SK-N-SH (cell line): ENCODE measurements around the gene ATP1A1. TPM values are rescaled to one million over a fixed set of nuclear protein-coding genes. Genes with fewer than 3 reads are reported as not detected.

Experiments
- CTCF ChIA-PET: fragments of 300-600, 350-600 bp; formaldehyde crosslinking; extraction: SDS; loops from one replicate; lab custom pipeline; 2021; lab: Yijun Ruan, JAX
- POLR2A ChIA-PET: fragments of 350-600 bp; sonication (Branson Sonifier 250); formaldehyde crosslinking; extraction: SDS; loops from one replicate; lab custom pipeline; 2020; ENCODE audit warnings: antibody characterized with exemption, inconsistent platforms; lab: Yijun Ruan, JAX
- DNase-seq: peaks from one replicate; pipeline ENCODE4 v3.0.0; 2012
- H2AFZ ChIP-seq: fragments of 200-600 bp; sonication (generic); 2 replicates; pipeline ENCODE4 v1.8.1; 2016; ENCODE audit warnings: antibody characterized with exemption, mild to moderate bottlenecking, low read depth
- H3F3A ChIP-seq: fragments of 200-600 bp; sonication (generic); replicated peaks from 2 replicates; pipeline ENCODE3; 2016; ENCODE audit warnings: antibody characterized with exemption, mild to moderate bottlenecking; ENCODE audit not compliant: insufficient read depth
- H3K27ac ChIP-seq, 2 experiments: fragments of 200-500 bp in 1 of 2; fragments of 200-600 bp in 1 of 2; sonication (Bioruptor generic) in 1 of 2; sonication (generic), shearing (Covaris generic) in 1 of 2; 2 replicates each; pipeline versions ENCODE4 v1.5.1 to v1.6.1; 2014 to 2016; ENCODE audit warnings: low read depth in 2 of 2, inconsistent platforms in 1 of 2, low read length in 1 of 2, mild to moderate bottlenecking in 1 of 2, mixed read lengths in 1 of 2
- H3K27me3 ChIP-seq: fragments of 200-600 bp; sonication (generic), shearing (Covaris generic); 2 replicates; pipeline ENCODE4 v1.6.1; 2016; ENCODE audit warnings: mixed run types; ENCODE audit not compliant: insufficient read depth
- H3K36me3 ChIP-seq, 2 experiments: fragments of 200-500 bp in 1 of 2; fragments of 200-600 bp in 1 of 2; sonication (Bioruptor generic) in 1 of 2; sonication (generic) in 1 of 2; replicated peaks in 1 of 2; 2 replicates each; pipeline versions ENCODE3 to v1.5.1; 2014 to 2016; ENCODE audit warnings: low read length in 1 of 2, mild to moderate bottlenecking in 1 of 2; ENCODE audit not compliant: insufficient read depth in 2 of 2, control insufficient read depth in 1 of 2
- H3K4me1 ChIP-seq, 2 experiments: fragments of 200-500 bp in 1 of 2; fragments of 200-600 bp in 1 of 2; sonication (Bioruptor generic) in 1 of 2; sonication (generic), shearing (Covaris generic) in 1 of 2; 2 replicates each; pipeline versions ENCODE4 v1.5.1 to v1.6.1; 2014 to 2016; ENCODE audit warnings: low read depth in 1 of 2, low read length in 1 of 2, mixed run types in 1 of 2; ENCODE audit not compliant: insufficient read depth in 2 of 2, control insufficient read depth in 1 of 2
- H3K4me2 ChIP-seq: fragments of 200-600 bp; sonication (generic), shearing (Covaris generic); 2 replicates; pipeline ENCODE4 v1.6.1; 2017; ENCODE audit warnings: mixed run types
- H3K4me3 ChIP-seq, 2 experiments: fragments of 200-500 bp in 1 of 2; fragments of 200-600 bp in 1 of 2; sonication (Bioruptor generic) in 1 of 2; sonication (generic), shearing (Covaris generic) in 1 of 2; 2 replicates each; pipeline versions ENCODE4 v1.5.1 to v1.8.1; 2014 to 2016; ENCODE audit warnings: low read depth in 2 of 2, inconsistent platforms in 1 of 2, low read length in 1 of 2, mild to moderate bottlenecking in 1 of 2, mixed read lengths in 1 of 2, moderate library complexity in 1 of 2
- H3K79me2 ChIP-seq: fragments of 200-600 bp; sonication (generic); 2 replicates; pipeline ENCODE4 v1.8.1; 2017; ENCODE audit warnings: mild to moderate bottlenecking; ENCODE audit not compliant: insufficient read depth
- H3K9ac ChIP-seq: fragments of 200-600 bp; sonication (generic); 2 replicates; pipeline ENCODE4 v1.6.1; 2017; ENCODE audit warnings: mixed run types
- H3K9me2 ChIP-seq: fragments of 200-600 bp; sonication (generic); 2 replicates; pipeline ENCODE4 v1.6.1; 2017; ENCODE audit warnings: mixed run types
- H3K9me3 ChIP-seq: fragments of 200-600 bp; sonication (generic); 2 replicates; pipeline ENCODE4 v1.6.1; 2017; ENCODE audit warnings: mixed run types, mild to moderate bottlenecking, moderate library complexity
- H4K20me1 ChIP-seq: fragments of 200-600 bp; sonication (generic); 2 replicates; pipeline ENCODE4 v1.6.1; 2017; ENCODE audit warnings: mild to moderate bottlenecking, mixed run types; ENCODE audit not compliant: insufficient read depth
- FOXJ3 ChIP-seq: sonication (generic); formaldehyde crosslinking; IDR thresholded peaks from 2 replicates; pipeline ENCODE4 v1.5.1; 2020; ENCODE audit warnings: mild to moderate bottlenecking, missing genetic modification reagents
- IRF3 ChIP-seq: fragments of 150-350 bp; IDR thresholded peaks from 2 replicates; pipeline ENCODE4 v1.6.1; 2016; ENCODE audit warnings: mild to moderate bottlenecking, low read depth, low read length
- JUND ChIP-seq: IDR thresholded peaks from 2 replicates; pipeline ENCODE4 v1.4.0; 2012
- NFIC ChIP-seq: IDR thresholded peaks from 2 replicates; pipeline ENCODE4 v1.4.0; 2012; ENCODE audit warnings: borderline replicate concordance
- SIN3A ChIP-seq: IDR thresholded peaks from 2 replicates; pipeline ENCODE4 v1.6.1; 2012; ENCODE audit warnings: low read depth, mild to moderate bottlenecking, low read length, moderate library complexity, borderline replicate concordance
- TCF12 ChIP-seq: IDR thresholded peaks from 2 replicates; pipeline ENCODE4 v1.4.0; 2012
- YY1 ChIP-seq: IDR thresholded peaks from 2 replicates; pipeline ENCODE4 v1.4.0; 2012; ENCODE audit warnings: low read depth, mild to moderate bottlenecking
- WGBS: methylation state at CpG from one replicate; pipeline ENCODE4 v1.1.6; 2017; ENCODE audit warnings: low lambda C conversion rate; 5-methylcytosine and 5-hydroxymethylcytosine counted together
- polyA plus RNA-seq, 3 experiments: library from polyadenylated mRNA; depleted of rRNA; stranded (reverse); fragments of >200 nt; gene quantifications; 2 replicates each; pipeline ENCODE4 v1.2.3, GENCODE V29; 2012
- TF ChIP-seq, protein P1 (sequence below): IDR thresholded peaks from 2 replicates; pipeline ENCODE4 v1.4.0; 2012; ENCODE audit warnings: low read depth
- TF ChIP-seq, protein P2 (sequence below): IDR thresholded peaks from 2 replicates; pipeline ENCODE4 v1.4.0; 2012; ENCODE audit warnings: low read depth, borderline replicate concordance
- TF ChIP-seq, protein P3 (sequence below): fragments of 150-350 bp; IDR thresholded peaks from 2 replicates; pipeline ENCODE4 v1.6.1; 2017; ENCODE audit warnings: antibody characterized with exemption, low read length, low read depth, borderline replicate concordance

The ATP1A1 gene
- polyA plus RNA-seq, 1 of the 3 experiments (the other 2 are of a cell fraction): 233 TPM

GRCh38 chr1:116382857-116383483, 9.9 kb downstream of the ATP1A1 start:
- Histone ChIP-seq H3K36me3 (peaks cover 36 to 37% of the 10 kb centered on the region in 2 experiments), H3K4me3 (no peak overlapping the region), H3K4me1 (peaks cover 10 to 42% of the 10 kb centered on the region in 2 experiments; a peak in 3 of 4 replicates), H3K9me2 (no peaks in the 10 kb centered on the region), H3K27ac (no peak overlapping the region), H3K9ac (no peak overlapping the region), H3K79me2 (peaks cover 69% of the 10 kb centered on the region), H4K20me1 (peaks cover 36% of the 10 kb centered on the region), H3K4me2 (no peak overlapping the region), H3K9me3 (no peaks in the 10 kb centered on the region), H2AFZ (no peak overlapping the region), H3K27me3 (no peaks in the 10 kb centered on the region), H3F3A (peaks cover 9% of the 10 kb centered on the region)
- DNase-seq: no peak
- WGBS: 99% methylated on average over 4 of the region's 4 CpGs
- TF ChIP-seq JUND: no peak
- TF ChIP-seq, protein P1, sequence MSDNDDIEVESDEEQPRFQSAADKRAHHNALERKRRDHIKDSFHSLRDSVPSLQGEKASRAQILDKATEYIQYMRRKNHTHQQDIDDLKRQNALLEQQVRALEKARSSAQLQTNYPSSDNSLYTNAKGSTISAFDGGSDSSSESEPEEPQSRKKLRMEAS: no peak
- CTCF ChIA-PET: interaction anchor here (0.6 to 2.1 kb wide), 5 partner anchors 15 to 244 kb away, joined by 3 to 10 read pairs (median 4); no protein-coding TSS in a partner anchor
- POLR2A ChIA-PET: no interaction called here

GRCh38 chr1:116386042-116386441, 13.0 kb downstream of the ATP1A1 start:
- peaks cover 38% of the 10 kb centered on the region for H3K79me2 ChIP-seq
- WGBS: 93% methylated on average over 4 of the region's 4 CpGs
- ChIA-PET POLR2A (no interaction called here), CTCF (interaction anchor here (1.6 to 2.5 kb wide), 2 partner anchors 99 to 247 kb away, joined by 6 to 9 read pairs; no protein-coding TSS in a partner anchor)
- no peak overlapping the region for H3K4me2 ChIP-seq
- H3K4me3 ChIP-seq: no peak overlapping the region
- H3K27me3 ChIP-seq: no peaks in the 10 kb centered on the region
- H3K9me2 ChIP-seq: no peaks in the 10 kb centered on the region
- H3K9ac ChIP-seq: no peak overlapping the region
- no peak for DNase-seq
- H3K4me1 ChIP-seq: peaks cover 0 to 21% of the 10 kb centered on the region in 2 experiments; a peak in 3 of 4 replicates
- H4K20me1 ChIP-seq: peaks cover 26% of the 10 kb centered on the region; the same call in 1 of the 2 replicates
- H3F3A ChIP-seq: no peaks in the 10 kb centered on the region
- H2AFZ ChIP-seq: no peak overlapping the region
- TF ChIP-seq TCF12: no peak
- TF ChIP-seq, protein P2, sequence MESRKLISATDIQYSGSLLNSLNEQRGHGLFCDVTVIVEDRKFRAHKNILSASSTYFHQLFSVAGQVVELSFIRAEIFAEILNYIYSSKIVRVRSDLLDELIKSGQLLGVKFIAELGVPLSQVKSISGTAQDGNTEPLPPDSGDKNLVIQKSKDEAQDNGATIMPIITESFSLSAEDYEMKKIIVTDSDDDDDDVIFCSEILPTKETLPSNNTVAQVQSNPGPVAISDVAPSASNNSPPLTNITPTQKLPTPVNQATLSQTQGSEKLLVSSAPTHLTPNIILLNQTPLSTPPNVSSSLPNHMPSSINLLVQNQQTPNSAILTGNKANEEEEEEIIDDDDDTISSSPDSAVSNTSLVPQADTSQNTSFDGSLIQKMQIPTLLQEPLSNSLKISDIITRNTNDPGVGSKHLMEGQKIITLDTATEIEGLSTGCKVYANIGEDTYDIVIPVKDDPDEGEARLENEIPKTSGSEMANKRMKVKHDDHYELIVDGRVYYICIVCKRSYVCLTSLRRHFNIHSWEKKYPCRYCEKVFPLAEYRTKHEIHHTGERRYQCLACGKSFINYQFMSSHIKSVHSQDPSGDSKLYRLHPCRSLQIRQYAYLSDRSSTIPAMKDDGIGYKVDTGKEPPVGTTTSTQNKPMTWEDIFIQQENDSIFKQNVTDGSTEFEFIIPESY: no peak
- no peak for TF ChIP-seq SIN3A
- TF ChIP-seq YY1: no peak
- TF ChIP-seq IRF3: no peak
- TF ChIP-seq NFIC: no peak
- TF ChIP-seq, protein P3, sequence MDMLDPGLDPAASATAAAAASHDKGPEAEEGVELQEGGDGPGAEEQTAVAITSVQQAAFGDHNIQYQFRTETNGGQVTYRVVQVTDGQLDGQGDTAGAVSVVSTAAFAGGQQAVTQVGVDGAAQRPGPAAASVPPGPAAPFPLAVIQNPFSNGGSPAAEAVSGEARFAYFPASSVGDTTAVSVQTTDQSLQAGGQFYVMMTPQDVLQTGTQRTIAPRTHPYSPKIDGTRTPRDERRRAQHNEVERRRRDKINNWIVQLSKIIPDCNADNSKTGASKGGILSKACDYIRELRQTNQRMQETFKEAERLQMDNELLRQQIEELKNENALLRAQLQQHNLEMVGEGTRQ: no peak
- TF ChIP-seq, protein P1: no peak
- no peak for TF ChIP-seq FOXJ3 (CRISPR knock-in tag)
- no peaks in the 10 kb centered on the region for H3K9me3 ChIP-seq
- no peak overlapping the region for H3K27ac ChIP-seq
- peaks cover 64 to 68% of the 10 kb centered on the region in 2 experiments for H3K36me3 ChIP-seq
